Measurements from ENCODE around the gene BRINP2.
"Not testable (repeated sequence)": the region's sequence is repeated elsewhere in the genome, so short reads cannot be mapped to it uniquely, and the experiment has no call there.

BRINP2 gene

DNA sequence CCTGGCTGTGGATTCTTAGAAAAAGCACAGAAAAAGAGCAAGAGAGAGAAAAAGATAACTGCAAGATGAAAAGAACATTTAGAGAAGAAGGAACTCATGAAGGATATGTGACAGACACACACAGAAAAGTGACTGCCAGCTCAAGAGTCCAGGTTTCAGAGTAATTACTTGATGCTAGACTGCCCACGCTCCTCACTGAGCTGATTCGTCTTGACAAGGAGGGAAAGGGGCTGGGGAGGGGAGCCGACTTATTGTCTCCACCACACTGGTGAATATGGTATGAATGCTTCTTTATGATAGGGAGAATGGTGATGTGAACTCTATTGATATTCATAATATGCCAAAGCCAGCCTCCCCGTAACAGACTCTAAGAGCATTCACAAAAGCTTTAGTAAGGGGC lies 140.4 kb downstream of the BRINP2 start:
- H3K4me3 Mint-ChIP-seq, result no peak overlapping the region
- intact Hi-C loops (cut with micrococcal nuclease), result no loop called here
- no peaks in the 10 kb centered on the region for H3K36me3 Mint-ChIP-seq (ENCODE audit: low read depth)
- H3K27ac Mint-ChIP-seq, result no peak overlapping the region
- H3K27me3 Mint-ChIP-seq, result no peaks in the 10 kb centered on the region
- no peaks in the 10 kb centered on the region for H3K4me1 Mint-ChIP-seq (ENCODE audit: low read depth)
- H3K9me3 Mint-ChIP-seq, result no peaks in the 10 kb centered on the region

DNA sequence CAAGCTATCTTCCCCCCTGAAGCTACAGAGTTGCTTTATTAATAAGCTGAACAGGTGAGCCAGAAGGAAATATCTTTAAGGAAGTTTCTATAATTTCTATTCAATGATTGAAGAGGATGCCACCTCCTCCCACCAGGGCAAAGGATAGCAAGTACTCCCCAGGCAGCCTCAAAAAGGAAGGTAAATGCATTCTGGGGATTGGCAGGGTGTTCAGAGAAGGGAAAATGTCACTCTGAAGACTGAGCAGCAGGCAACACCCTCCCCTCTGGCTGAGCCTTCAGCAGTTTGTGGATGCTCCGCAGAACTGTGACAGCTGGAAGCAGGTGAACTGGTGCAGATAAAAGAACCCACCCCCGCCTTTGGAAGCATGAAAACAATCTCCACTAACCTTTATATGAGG lies 140.8 kb downstream of the BRINP2 start:
- no peaks in the 10 kb centered on the region for H3K4me1 Mint-ChIP-seq (ENCODE audit: low read depth)
- H3K9me3 Mint-ChIP-seq, result no peaks in the 10 kb centered on the region
- no peaks in the 10 kb centered on the region for H3K36me3 Mint-ChIP-seq (ENCODE audit: low read depth)
- no peak overlapping the region for H3K4me3 Mint-ChIP-seq
- no peaks in the 10 kb centered on the region for H3K27me3 Mint-ChIP-seq
- intact Hi-C loops (cut with micrococcal nuclease), result no loop called here
- no peak overlapping the region for H3K27ac Mint-ChIP-seq

DNA sequence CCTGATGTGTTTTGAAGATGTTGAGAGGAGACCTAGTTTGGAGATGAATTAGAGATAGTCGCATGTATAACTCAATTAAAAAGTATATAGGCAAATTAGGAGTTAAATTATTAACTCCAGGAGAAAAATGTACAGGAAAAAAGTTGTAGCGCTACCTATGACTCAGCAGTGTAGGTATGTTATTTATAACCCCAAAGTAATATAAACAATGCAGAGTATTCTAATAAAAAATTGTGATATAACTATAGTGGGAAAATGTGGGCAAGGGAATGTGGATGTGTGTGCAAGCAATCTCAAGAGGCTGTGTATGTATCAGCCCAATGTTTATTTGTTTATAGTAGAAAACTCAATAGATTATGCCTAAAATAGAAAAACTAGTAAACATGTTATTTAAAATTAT lies 144.5 kb downstream of the BRINP2 start:
- H3K36me3 Mint-ChIP-seq (ENCODE audit: low read depth), result no peaks in the 10 kb centered on the region
- H3K4me3 Mint-ChIP-seq, result no peak overlapping the region
- H3K27ac Mint-ChIP-seq, result no peak overlapping the region
- H3K9me3 Mint-ChIP-seq, result no peaks in the 10 kb centered on the region
- no peaks in the 10 kb centered on the region for H3K4me1 Mint-ChIP-seq (ENCODE audit: low read depth)
- intact Hi-C loops (cut with micrococcal nuclease), result no loop called here
- no peaks in the 10 kb centered on the region for H3K27me3 Mint-ChIP-seq

DNA sequence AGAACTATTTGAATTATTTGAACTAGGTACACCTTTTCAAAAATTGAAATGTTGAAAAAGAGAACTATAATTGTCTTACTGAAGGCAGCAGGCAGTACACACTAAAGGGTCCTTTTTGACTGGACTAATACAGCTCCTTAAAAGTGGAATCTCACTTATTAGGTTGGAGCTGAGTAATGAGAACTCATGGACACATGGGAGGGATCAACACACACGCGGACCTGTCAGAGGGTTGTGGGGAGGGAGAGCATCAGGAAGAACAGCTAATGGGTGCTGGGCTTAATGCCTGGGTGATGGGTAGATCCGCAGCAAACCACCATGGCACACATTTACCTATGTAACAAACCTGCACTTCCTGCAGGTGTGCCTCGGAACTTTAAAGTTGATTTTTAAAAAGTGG lies 145.0 kb downstream of the BRINP2 start:
- Mint-ChIP-seq H3K36me3 (ENCODE audit: low read depth) (no peaks in the 10 kb centered on the region), H3K4me3 (no peak overlapping the region), H3K27ac (no peak overlapping the region), H3K27me3 (no peaks in the 10 kb centered on the region), H3K9me3 (no peaks in the 10 kb centered on the region), H3K4me1 (ENCODE audit: low read depth) (no peaks in the 10 kb centered on the region)
- intact Hi-C loops (cut with micrococcal nuclease), result no loop called here

GRCh38 chr1:177321434-177321833 lies 150.7 kb downstream of the BRINP2 start:
- H3K4me3 Mint-ChIP-seq; H3K27ac Mint-ChIP-seq; H3K9me3 Mint-ChIP-seq; H3K36me3 Mint-ChIP-seq (ENCODE audit: low read depth); H3K27me3 Mint-ChIP-seq; H3K4me1 Mint-ChIP-seq (ENCODE audit: low read depth); intact Hi-C loops (cut with micrococcal nuclease): not testable (repeated sequence)

- H3K27ac Mint-ChIP-seq, result no peak overlapping the region
- no peaks in the 10 kb centered on the region for H3K27me3 Mint-ChIP-seq
- H3K4me1 Mint-ChIP-seq (ENCODE audit: low read depth), result no peaks in the 10 kb centered on the region
- H3K4me3 Mint-ChIP-seq, result no peak overlapping the region
- H3K36me3 Mint-ChIP-seq (ENCODE audit: low read depth), result no peaks in the 10 kb centered on the region
- H3K9me3 Mint-ChIP-seq, result no peaks in the 10 kb centered on the region
- intact Hi-C loops (cut with micrococcal nuclease), result no loop called here
These were observed 157.5 kb downstream of the BRINP2 start for GRCh38 chr1:177328251-177328650.

- Mint-ChIP-seq H3K27me3 (no peaks in the 10 kb centered on the region), H3K36me3 (ENCODE audit: low read depth) (no peaks in the 10 kb centered on the region), H3K4me3 (no peak overlapping the region), H3K4me1 (ENCODE audit: low read depth) (no peaks in the 10 kb centered on the region), H3K27ac (no peak overlapping the region), H3K9me3 (no peaks in the 10 kb centered on the region)
- intact Hi-C loops (cut with micrococcal nuclease), result no loop called here
These were observed 159.1 kb downstream of the BRINP2 start for GRCh38 chr1:177329871-177330270.
